ENCODE data around the gene WDR93.

GRCh38 chr15:89654847-89655805, 35.5 kb upstream of the WDR93 start, which contains the start of gene KIF7:
- TF ChIP-seq CTCF (IDR thresholded peaks at IDR 0.05) (no peak), EZH2 (IDR thresholded peaks at IDR 0.05; ENCODE audit: borderline replicate concordance, insufficient read depth, low read depth, low read length, poor library complexity, severe bottlenecking) (no peak)
